Prostate gland (tissue), 2 donors: ENCODE data around the gene ASAP3. TPM values are rescaled to one million over a fixed set of nuclear protein-coding genes. Genes with fewer than 3 reads are reported as not detected.

Experiments used
- DNase-seq: peaks from one replicate; pipeline ENCODE4 v3.0.0-alpha.2; 2019; ENCODE audit warnings: low spot score
- H3K27ac ChIP-seq, 2 donors: fragments of 200-600 bp; sonication (generic); 2 replicates each; pipeline ENCODE4 v1.5.1; 2017 to 2019
- H3K27me3 ChIP-seq: fragments of 200-600 bp; sonication (generic); replicated peaks from 2 replicates; pipeline ENCODE4 v1.5.1; 2019; ENCODE audit not compliant: insufficient read depth
- H3K36me3 ChIP-seq, 2 donors: fragments of 200-600 bp; sonication (generic); 1 replicate in 1 of 2; 2 replicates in 1 of 2; pipeline versions ENCODE4 v1.5.1 to v1.8.1; 2017 to 2019
- H3K4me1 ChIP-seq: fragments of 200-600 bp; sonication (generic); replicated peaks from 2 replicates; pipeline ENCODE4 v1.5.1; 2019
- H3K4me3 ChIP-seq, 2 donors: fragments of 200-600 bp; sonication (generic); 2 replicates each; pipeline ENCODE4 v1.5.1; 2017 to 2019
- H3K9me3 ChIP-seq: fragments of 200-600 bp; sonication (generic); 2 replicates; pipeline ENCODE4 v1.5.1; 2017
- POLR2A ChIP-seq: fragments of 450-650 bp; IDR thresholded peaks from one replicate; pipeline ENCODE4 v1.6.1; 2016; ENCODE audit warnings: antibody characterized with exemption, mild to moderate bottlenecking
- POLR2AphosphoS5 ChIP-seq: sonication (generic); formaldehyde crosslinking; IDR thresholded peaks from one replicate; pipeline ENCODE4 v1.6.1; 2017; ENCODE audit warnings: antibody characterized with exemption
- WGBS: methylation state at CpG from one replicate; pipeline ENCODE4 v1.1.5; 2018; 5-methylcytosine and 5-hydroxymethylcytosine counted together
- intact Hi-C: fragments of 100-400 bp; cut with DNase I; formaldehyde crosslinking; loops from one replicate; pipeline ENCODE4 v1.14.2; 2022
- total RNA-seq, 2 donors: library from RNA; depleted of rRNA; stranded (reverse); fragments of >200 nt; gene quantifications; one replicate each; pipeline ENCODE4 v1.1.0, GENCODE V29; 2016
- TF ChIP-seq, protein P1 (sequence below), 4 experiments: fragments of 200-600 bp in 2 of 4; fragments of 450-650 bp in 2 of 4; sonication (generic) in 2 of 4; IDR thresholded peaks; 1 replicate in 3 of 4; 2 replicates in 1 of 4; pipeline ENCODE4 v1.5.1; 2016 to 2019; ENCODE audit warnings: antibody characterized with exemption in 4 of 4, mild to moderate bottlenecking in 2 of 4, moderate library complexity in 2 of 4

Gene ASAP3
- total RNA-seq, 2 donors from 2014 or later = 76.5 to 83.1 TPM

DNA sequence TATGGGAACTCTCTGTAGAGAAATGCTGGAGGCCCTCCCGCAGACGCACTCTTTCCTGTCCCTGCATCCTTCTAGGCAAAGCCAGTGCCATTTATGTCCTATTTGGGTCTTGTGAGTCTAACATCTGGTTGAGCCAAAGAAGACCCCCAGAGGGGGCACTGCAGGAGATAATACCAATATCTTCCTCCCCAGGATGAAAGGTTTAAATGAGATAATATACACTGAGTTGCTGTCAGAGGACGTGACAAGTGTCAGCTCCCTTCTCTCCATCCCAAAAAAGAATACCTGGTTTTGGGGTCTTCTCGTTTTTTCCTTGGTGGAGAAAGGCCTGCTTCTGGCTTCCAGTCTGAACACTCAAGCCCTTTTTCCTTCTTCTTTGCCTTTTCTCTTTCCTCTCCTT is 67.0 kb downstream of the ASAP3 start:
- 92% methylated on average over 4 of the region's 4 CpGs for WGBS
- H3K9me3 ChIP-seq = no peaks in the 10 kb centered on the region
- no peak for TF ChIP-seq POLR2A
- TF ChIP-seq POLR2AphosphoS5 = no peak
- TF ChIP-seq, protein P1, sequence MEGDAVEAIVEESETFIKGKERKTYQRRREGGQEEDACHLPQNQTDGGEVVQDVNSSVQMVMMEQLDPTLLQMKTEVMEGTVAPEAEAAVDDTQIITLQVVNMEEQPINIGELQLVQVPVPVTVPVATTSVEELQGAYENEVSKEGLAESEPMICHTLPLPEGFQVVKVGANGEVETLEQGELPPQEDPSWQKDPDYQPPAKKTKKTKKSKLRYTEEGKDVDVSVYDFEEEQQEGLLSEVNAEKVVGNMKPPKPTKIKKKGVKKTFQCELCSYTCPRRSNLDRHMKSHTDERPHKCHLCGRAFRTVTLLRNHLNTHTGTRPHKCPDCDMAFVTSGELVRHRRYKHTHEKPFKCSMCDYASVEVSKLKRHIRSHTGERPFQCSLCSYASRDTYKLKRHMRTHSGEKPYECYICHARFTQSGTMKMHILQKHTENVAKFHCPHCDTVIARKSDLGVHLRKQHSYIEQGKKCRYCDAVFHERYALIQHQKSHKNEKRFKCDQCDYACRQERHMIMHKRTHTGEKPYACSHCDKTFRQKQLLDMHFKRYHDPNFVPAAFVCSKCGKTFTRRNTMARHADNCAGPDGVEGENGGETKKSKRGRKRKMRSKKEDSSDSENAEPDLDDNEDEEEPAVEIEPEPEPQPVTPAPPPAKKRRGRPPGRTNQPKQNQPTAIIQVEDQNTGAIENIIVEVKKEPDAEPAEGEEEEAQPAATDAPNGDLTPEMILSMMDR (IDR thresholded peaks at IDR 0.05) = no peak
- DNase-seq = no peak
- intact Hi-C loops = no loop called here
- H3K27me3 ChIP-seq = no peaks in the 10 kb centered on the region
- H3K4me1 ChIP-seq = no peaks in the 10 kb centered on the region
- no peak overlapping the region for H3K4me3 ChIP-seq
- no peak overlapping the region for H3K27ac ChIP-seq
- H3K36me3 ChIP-seq = no peaks in the 10 kb centered on the region

DNA sequence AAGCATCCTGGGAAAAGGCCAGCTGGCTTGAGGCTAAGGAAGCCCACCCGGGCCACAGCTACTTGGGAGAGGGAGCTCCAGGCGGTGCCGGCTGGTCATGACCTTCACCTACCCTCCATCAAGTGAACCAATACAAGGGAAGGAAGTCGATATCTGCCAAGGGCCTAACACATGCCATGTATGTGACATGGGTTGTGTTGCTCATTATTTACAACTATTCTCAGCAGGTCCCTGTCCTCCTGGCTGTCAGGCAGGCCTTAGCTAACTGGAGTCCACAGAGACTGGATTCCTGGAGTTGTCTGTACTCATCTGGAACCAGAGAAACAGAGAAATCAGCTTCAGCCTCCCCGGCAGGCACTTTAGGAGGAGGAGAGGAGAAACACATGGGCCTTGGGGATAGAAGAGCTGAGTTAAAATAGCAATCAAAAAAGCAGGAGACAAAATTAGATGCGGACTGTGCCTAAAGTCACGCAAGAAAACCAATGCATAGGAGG is 75.1 kb downstream of the ASAP3 start:
- H3K27me3 ChIP-seq = no peaks in the 10 kb centered on the region
- peaks cover 17% of the 10 kb centered on the region for H3K4me1 ChIP-seq
- peaks cover 0 to 5% of the 10 kb centered on the region in 2 donors for H3K36me3 ChIP-seq
- TF ChIP-seq POLR2AphosphoS5 = no peak
- TF ChIP-seq, protein P1 (IDR thresholded peaks at IDR 0.05) = no peak
- no peak for TF ChIP-seq POLR2A
- no peak overlapping the region for H3K4me3 ChIP-seq
- H3K9me3 ChIP-seq = no peaks in the 10 kb centered on the region
- H3K27ac ChIP-seq = no peak overlapping the region
- intact Hi-C loops = loop anchor here (10.0 kb wide), 1 partner anchor 314 kb away; no protein-coding TSS in a partner anchor
- DNase-seq = no peak
- WGBS = 84% methylated on average over 7 of the region's 7 CpGs

DNA sequence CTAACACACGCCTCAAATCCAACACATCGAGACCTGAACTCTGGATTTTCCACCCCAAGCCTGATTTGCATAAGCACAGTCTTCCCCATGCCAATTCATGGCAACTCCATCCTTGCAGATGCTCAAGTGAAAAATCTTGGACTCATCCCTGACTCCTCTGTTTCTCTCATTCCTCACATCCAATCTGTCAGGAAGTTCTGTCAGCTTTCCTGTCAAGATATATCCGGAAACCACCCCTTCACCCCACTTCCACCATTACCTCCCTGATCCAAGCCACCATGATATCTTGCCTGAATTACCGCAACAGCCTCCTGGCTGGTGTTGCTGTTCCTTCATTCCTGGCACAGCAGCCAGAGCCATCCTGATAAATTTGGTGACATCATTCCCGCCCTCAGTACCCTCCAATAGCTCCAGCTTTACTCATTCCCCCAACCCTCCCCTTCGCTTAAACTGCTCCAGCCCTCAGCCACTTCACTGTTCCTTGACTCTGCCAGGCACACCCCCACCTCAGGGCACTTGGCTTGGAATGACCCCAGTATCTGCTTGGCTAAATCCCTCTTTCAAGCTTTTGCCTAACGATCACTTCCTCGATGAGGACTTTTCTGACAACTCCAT is 76.9 kb downstream of the ASAP3 start:
- peaks cover 28% of the 10 kb centered on the region for H3K4me1 ChIP-seq
- H3K27me3 ChIP-seq = no peaks in the 10 kb centered on the region
- TF ChIP-seq POLR2A = no peak
- no peak for TF ChIP-seq POLR2AphosphoS5
- TF ChIP-seq, protein P1 (IDR thresholded peaks at IDR 0.05) = no peak
- intact Hi-C loops = loop anchor here (10.0 kb wide), 1 partner anchor 312 kb away; no protein-coding TSS in a partner anchor
- peaks cover 0 to 5% of the 10 kb centered on the region in 2 donors for H3K36me3 ChIP-seq
- H3K9me3 ChIP-seq = no peaks in the 10 kb centered on the region
- WGBS = 93% methylated on average over 8 of the region's 8 CpGs
- H3K4me3 ChIP-seq = no peak overlapping the region
- DNase-seq = no peak
- no peak overlapping the region for H3K27ac ChIP-seq

DNA sequence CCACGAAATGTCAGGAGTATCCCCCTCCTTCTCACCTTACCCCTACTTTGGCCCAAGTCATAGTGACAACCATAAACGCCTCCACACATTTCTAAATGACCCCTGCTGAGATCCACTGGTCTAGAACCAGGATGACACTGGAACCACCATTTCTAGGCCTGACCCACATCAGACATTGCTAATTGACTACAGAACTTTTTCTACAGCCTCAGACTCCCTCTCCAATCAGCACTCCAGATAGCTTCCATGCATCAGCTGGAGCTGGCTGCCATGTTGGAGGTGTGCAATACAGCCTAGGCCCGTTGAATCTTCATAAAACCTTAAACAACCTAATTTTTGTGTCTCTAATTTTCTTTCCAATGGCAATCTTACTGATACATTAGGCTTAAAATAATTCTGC is 78.0 kb downstream of the ASAP3 start:
- TF ChIP-seq POLR2AphosphoS5 (no peak), POLR2A (no peak)
- TF ChIP-seq, protein P1 (IDR thresholded peaks at IDR 0.05) = no peak
- Histone ChIP-seq H3K27me3 (no peaks in the 10 kb centered on the region), H3K9me3 (no peaks in the 10 kb centered on the region), H3K4me3 (no peak overlapping the region), H3K36me3 (peaks cover 0 to 5% of the 10 kb centered on the region in 2 donors), H3K4me1 (peaks cover 28% of the 10 kb centered on the region), H3K27ac (peak overlapping the region; percentile 4 to 38)
- DNase-seq = no peak
- WGBS = 96% methylated on average over 3 of the region's 3 CpGs
- intact Hi-C loops = loop anchor here (10.0 kb wide), 1 partner anchor 311 kb away; no protein-coding TSS in a partner anchor
